SJCRH30 (cell line): ENCODE measurements around the gene ADPRHL1. TPM values are rescaled to one million over a fixed set of nuclear protein-coding genes. Genes with fewer than 3 reads are reported as not detected.
"Not testable (repeated sequence)": the region's sequence is repeated elsewhere in the genome, so short reads cannot be mapped to it uniquely, and the experiment has no call there.

Source experiments
- DNase-seq, 2 experiments: peaks; one replicate each; pipeline ENCODE4 v3.0.0-alpha.2; 2015 to 2020
- H3K27ac ChIP-seq: fragments of 250-450 bp; sonication (Bioruptor Pico); 2 replicates; pipeline ENCODE4 v1.5.1; 2020; ENCODE audit warnings: mild to moderate bottlenecking, moderate library complexity
- H3K27me3 ChIP-seq: fragments of 250-450 bp; sonication (Bioruptor Pico); 2 replicates; pipeline ENCODE4 v1.5.1; 2020; ENCODE audit warnings: mild to moderate bottlenecking, moderate library complexity
- H3K36me3 ChIP-seq: fragments of 250-450 bp; sonication (Bioruptor Pico); 2 replicates; pipeline ENCODE4 v1.5.1; 2020; ENCODE audit warnings: mild to moderate bottlenecking, moderate library complexity
- H3K4me1 ChIP-seq: fragments of 250-450 bp; sonication (Bioruptor Pico); 2 replicates; pipeline ENCODE4 v1.5.1; 2020; ENCODE audit warnings: mild to moderate bottlenecking, moderate library complexity
- H3K4me3 ChIP-seq: fragments of 250-450 bp; sonication (Bioruptor Pico); 2 replicates; pipeline ENCODE4 v1.5.1; 2020; ENCODE audit warnings: mild to moderate bottlenecking, moderate library complexity
- H3K9me3 ChIP-seq: fragments of 250-450 bp; sonication (Bioruptor Pico); replicated peaks from 2 replicates; pipeline ENCODE4 v1.5.1; 2020; ENCODE audit warnings: mild to moderate bottlenecking, moderate library complexity
- total RNA-seq: library from RNA; depleted of rRNA; stranded (reverse); fragments of >200 nt; shearing (Covaris generic); gene quantifications from 2 replicates; pipeline ENCODE4 v1.2.3, GENCODE V29; 2014

ADPRHL1 gene
- total RNA-seq, 1 experiment from 2014 or later = 2.2 TPM

DNA sequence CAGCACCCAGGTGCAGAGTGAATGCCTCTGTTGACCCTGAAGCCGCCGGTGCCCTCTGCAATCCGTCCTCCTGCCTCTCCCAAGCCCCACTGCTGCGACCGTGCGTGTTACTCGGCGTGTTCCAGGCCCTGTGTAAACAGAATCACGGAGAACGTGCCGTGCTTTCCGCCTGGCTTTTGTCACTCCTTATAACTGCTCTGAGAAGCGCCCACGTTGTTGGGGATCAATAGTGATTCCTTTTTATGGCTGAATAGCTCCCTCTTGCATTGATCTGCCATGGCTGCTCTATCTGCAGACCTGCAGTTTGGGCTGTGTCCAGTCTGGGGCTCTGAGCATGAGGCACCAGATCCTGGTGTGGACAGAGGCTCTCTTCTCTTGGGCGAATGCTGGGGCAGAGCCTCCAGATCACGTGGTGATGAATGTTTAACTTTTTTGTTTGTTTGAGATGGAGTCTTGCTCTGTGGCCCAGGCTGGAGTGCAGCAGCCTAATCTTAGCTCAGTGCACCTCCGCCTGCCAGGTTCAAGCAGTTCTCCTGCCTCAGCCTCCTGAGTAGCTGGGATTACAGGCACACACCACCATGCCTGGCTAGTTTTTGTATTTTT is 15.8 kb downstream of the ADPRHL1 start:
- peak in 1 of 2 experiments; percentile 28 for DNase-seq
- peaks cover 2% of the 10 kb centered on the region; the same call in 1 of the 2 replicates for H3K4me1 ChIP-seq
- no peaks in the 10 kb centered on the region for H3K9me3 ChIP-seq
- H3K4me3 ChIP-seq = no peak overlapping the region
- no peak overlapping the region for H3K27ac ChIP-seq
- no peaks in the 10 kb centered on the region for H3K27me3 ChIP-seq
- no peaks in the 10 kb centered on the region for H3K36me3 ChIP-seq

DNA sequence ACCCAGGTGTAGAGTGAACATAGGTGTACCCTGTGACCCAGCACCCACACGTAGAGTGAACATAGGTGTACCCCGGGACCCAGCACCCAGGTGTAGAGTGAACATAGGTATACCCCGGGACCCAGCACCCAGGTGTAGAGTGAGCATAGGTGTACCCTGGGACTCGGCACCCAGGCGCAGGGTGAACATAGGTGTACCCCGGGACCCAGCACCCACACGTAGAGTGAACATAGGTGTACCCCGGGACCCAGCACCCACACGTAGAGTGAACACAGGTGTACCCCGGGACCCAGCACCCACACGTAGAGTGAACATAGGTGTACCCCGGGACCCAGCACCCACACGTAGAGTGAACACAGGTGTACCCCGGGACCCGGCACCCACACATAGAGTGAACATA is 16.4 kb downstream of the ADPRHL1 start:
- H3K4me3 ChIP-seq, H3K9me3 ChIP-seq, H3K27me3 ChIP-seq, H3K27ac ChIP-seq, H3K4me1 ChIP-seq, DNase-seq, H3K36me3 ChIP-seq: not testable (repeated sequence)

DNA sequence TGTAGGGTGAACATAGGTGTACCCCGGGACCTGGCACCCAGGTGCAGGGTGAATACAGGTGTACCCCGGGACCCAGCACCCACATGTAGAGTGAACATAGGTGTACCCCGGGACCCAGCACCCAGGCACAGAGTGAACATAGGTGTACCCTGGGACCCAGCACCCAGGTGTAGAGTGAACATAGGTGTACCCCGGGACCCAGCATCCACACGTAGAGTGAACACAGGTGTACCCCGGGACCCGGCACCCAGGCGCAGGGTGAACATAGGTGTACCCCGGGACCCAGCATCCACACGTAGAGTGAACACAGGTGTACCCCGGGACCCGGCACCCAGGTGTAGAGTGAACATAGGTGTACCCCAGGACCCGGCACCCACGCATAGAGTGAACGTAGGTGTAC is 17.4 kb downstream of the ADPRHL1 start:
- DNase-seq, H3K27me3 ChIP-seq, H3K4me3 ChIP-seq, H3K9me3 ChIP-seq, H3K4me1 ChIP-seq, H3K36me3 ChIP-seq, H3K27ac ChIP-seq: not testable (repeated sequence)

DNA sequence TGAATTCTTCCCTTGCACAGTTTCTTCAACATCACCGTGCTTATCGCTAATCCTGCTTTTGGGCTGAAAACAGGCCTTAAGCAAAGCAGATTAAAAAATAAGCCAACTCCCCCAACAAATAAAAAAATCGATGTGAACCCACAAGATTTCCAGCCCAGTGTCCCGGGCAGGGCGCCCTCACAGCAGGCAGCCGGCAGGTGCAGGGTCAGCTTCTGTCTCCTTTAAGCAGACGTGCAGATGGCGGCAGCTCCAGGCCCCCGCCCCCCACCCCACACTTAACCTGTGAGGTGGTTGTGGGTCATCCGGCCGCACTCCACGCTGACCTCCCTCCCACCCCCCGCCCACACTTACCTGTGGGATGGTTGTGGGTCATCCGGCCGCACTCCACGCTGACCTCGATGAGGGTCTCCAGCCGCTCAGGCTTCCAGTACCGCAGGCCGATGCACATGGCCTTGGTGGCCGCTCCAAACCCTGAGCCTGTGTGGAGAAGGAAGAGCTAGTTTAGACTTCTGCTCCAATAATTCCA is 19.8 kb downstream of the ADPRHL1 start:
- peaks cover 2% of the 10 kb centered on the region; the same call in 1 of the 2 replicates for H3K4me1 ChIP-seq
- no peak for DNase-seq
- H3K36me3 ChIP-seq = no peaks in the 10 kb centered on the region
- H3K4me3 ChIP-seq = no peak overlapping the region
- H3K27ac ChIP-seq = no peak overlapping the region
- H3K27me3 ChIP-seq = no peaks in the 10 kb centered on the region
- H3K9me3 ChIP-seq = no peaks in the 10 kb centered on the region

DNA sequence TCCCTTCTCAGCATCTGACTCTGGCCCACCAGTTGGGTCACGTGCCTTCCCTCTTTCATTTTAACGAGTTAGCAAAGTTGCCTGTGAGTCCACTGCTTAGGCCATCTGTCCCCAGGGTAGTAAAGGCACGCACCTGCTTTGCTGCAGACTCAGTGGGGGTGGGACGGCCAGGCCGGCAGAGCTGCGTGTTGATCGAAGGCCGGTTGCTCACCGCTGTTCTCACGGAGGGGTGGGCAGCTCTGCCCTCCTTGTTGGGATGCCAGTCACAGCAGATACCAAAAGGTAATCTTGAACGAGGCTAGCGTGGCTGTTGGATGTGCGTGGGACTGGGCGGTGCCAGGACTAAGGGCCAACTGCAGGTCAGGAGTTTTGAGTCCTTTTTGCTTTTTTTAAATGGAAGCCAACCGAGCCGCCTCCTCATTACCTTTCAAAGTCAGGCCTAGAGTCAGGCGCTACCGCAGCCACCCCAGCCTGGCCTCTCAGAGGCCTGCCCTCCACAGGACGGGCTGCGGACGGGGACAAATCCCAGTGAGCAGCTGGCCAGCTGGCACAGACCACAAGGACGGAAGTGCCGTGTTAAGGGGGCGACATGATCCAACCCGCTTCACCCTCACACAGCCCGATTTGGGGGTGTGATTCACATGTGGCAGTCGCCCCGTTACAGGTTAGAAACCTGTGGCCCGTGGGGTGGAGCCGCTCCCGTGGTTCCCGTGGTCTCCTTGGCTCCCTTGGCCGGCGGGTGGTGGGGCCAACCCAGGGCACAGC is 20.6 kb downstream of the ADPRHL1 start:
- Histone ChIP-seq H3K27me3 (no peaks in the 10 kb centered on the region), H3K36me3 (no peaks in the 10 kb centered on the region), H3K27ac (peak overlapping the region; percentile 24), H3K9me3 (no peaks in the 10 kb centered on the region), H3K4me1 (peaks cover 4% of the 10 kb centered on the region; the same call in 1 of the 2 replicates), H3K4me3 (peak overlapping the region; percentile 24)
- DNase-seq = peak; percentile 64

DNA sequence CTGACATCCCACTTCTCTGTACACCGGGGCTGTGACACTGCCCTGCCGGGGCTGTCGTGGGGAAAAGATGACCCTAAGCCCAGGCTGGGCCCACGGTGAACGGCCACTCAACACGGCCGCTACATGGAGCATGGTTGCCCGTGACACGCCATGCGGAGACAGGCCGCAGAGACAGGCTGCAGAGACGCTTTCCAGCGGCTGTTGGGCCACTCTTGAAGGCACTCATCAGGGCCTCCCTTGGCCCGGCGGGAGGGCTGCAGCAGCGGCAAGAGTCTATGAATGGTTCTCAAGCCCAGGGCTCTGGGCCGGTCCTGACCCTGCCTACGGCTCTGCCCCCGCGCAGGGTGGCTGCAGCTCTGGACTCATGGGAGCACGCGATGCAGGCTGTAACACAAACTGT is 22.1 kb downstream of the ADPRHL1 start:
- H3K27ac ChIP-seq = no peak overlapping the region
- H3K9me3 ChIP-seq = no peaks in the 10 kb centered on the region
- H3K4me1 ChIP-seq = peaks cover 4% of the 10 kb centered on the region; the same call in 1 of the 2 replicates
- H3K36me3 ChIP-seq = no peaks in the 10 kb centered on the region
- no peak overlapping the region for H3K4me3 ChIP-seq
- H3K27me3 ChIP-seq = no peaks in the 10 kb centered on the region
- DNase-seq = no peak

DNA sequence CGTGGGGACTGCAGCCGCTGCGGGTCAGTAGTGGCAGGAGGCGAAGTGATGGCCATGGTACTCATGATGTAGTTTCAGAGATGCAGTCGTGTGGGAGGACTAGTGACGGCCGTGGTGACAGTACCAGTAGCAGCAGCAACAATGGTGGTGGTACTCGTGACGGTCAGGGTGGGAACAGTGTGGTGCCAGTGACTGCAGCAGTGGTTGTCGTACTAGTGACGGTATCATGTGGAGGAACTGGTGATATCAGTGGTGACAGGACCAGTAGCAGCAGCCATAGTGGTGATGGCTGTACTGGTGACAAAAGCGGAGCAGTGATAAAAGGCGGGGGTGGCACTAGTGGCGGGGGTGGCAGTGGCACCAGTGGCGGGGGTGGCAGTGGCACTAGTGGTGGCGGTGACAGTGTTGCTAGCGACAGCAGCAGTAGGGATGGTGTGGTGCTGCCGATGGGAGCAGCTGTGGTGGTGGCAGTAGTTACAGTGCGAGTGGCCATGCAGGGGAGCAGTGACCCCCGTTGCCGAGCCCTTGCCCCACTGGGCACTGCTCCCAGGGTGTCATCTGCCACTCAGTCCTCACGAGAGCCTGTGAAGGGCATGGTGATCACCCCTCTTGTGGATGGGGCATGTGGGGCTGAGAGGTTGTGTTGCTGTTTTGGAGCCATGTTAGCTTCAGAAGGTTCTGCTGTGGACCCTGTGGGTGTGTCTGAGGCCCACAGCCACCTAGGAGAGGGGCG is 22.7 kb downstream of the ADPRHL1 start:
- no peaks in the 10 kb centered on the region for H3K27me3 ChIP-seq
- H3K4me3 ChIP-seq = no peak overlapping the region
- H3K4me1 ChIP-seq = peaks cover 7% of the 10 kb centered on the region; the same call in 1 of the 2 replicates
- H3K27ac ChIP-seq = no peak overlapping the region
- H3K36me3 ChIP-seq = no peaks in the 10 kb centered on the region
- H3K9me3 ChIP-seq = no peaks in the 10 kb centered on the region
- DNase-seq = no peak

DNA sequence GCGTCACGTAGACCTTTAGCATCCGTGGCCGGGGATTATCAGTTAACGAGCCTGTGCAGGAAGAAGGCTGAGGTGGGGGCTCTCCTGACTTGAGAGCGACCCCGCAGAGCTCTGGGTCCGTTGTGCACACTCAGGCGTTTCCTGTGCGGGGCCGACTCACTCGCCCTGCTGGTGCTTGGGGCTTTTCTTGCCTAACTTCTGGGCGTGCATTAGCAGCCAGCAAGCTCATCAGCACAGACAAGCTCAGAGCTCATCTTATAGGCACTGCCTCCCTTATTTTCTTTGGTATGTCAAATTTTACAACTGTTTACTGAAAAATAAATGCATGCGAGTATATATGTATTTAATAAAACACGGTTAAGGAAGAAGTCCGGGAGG is 23.7 kb downstream of the ADPRHL1 start:
- no peak overlapping the region for H3K4me3 ChIP-seq
- no peaks in the 10 kb centered on the region for H3K27me3 ChIP-seq
- peaks cover 7% of the 10 kb centered on the region; the same call in 1 of the 2 replicates for H3K4me1 ChIP-seq
- H3K9me3 ChIP-seq = no peaks in the 10 kb centered on the region
- DNase-seq = no peak
- H3K27ac ChIP-seq = no peak overlapping the region
- H3K36me3 ChIP-seq = no peaks in the 10 kb centered on the region

DNA sequence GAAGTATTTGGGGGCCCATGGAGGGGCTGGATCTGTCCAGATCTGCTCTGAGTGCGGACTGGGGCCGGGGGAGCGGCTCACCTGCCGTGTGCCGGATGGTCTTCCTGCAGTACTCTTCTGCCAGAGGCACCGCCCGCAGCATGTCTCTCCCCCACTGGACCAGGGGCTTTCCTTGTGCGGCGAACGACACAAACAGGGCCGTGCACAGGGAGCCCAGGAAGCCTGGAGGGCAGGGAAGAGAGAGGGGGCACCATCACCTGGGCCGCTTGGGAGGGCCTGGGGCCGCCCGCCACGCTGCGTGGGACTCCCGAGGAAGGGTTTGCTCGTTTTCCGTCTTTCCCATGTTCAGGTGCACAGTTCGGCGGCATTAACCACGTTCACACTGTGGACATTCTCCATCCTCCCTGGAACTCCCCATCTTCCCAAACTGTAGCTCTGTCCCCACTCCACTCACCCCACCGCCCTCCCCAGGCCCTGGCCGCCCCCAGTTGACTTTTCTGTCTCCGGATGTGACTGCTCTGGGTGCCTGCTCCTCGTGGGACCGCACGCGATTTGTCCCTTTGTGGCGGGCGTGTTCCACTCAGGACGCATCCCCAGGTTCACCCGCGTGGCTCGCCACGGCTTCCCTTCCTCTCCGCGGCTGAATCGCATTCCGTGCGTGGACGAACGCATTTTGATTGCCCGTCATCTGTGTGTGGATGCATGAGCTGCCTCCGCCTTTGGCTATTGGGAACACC is 24.2 kb downstream of the ADPRHL1 start:
- H3K4me3 ChIP-seq = no peak overlapping the region
- no peak overlapping the region for H3K27ac ChIP-seq
- DNase-seq = no peak
- H3K9me3 ChIP-seq = no peaks in the 10 kb centered on the region
- H3K27me3 ChIP-seq = no peaks in the 10 kb centered on the region
- H3K36me3 ChIP-seq = no peaks in the 10 kb centered on the region
- H3K4me1 ChIP-seq = peaks cover 7% of the 10 kb centered on the region; the same call in 1 of the 2 replicates

DNA sequence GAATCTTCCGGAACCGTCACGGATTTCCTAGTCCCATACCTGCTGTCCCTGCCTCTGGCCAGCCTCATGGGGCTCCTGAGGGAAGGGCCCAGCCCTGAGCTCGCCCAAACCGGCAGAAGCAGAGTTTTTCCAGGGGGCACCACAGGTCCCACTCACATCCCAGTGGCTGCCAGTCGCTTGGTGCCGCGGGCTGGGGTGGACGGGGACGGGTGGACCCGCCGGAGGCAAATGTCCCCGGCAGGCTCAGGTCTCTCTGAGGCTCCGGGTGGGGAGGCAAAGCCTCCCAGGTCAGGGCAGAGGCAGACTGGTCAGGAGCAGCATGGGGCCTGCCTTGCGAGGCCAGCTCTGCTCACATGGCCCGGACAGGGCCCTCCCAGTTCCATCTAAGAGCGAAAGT is 24.8 kb downstream of the ADPRHL1 start:
- H3K4me3 ChIP-seq = no peak overlapping the region
- no peak overlapping the region for H3K27ac ChIP-seq
- H3K9me3 ChIP-seq = no peaks in the 10 kb centered on the region
- H3K27me3 ChIP-seq = no peaks in the 10 kb centered on the region
- H3K4me1 ChIP-seq = peaks cover 7% of the 10 kb centered on the region; the same call in 1 of the 2 replicates
- DNase-seq = no peak
- H3K36me3 ChIP-seq = no peaks in the 10 kb centered on the region

DNA sequence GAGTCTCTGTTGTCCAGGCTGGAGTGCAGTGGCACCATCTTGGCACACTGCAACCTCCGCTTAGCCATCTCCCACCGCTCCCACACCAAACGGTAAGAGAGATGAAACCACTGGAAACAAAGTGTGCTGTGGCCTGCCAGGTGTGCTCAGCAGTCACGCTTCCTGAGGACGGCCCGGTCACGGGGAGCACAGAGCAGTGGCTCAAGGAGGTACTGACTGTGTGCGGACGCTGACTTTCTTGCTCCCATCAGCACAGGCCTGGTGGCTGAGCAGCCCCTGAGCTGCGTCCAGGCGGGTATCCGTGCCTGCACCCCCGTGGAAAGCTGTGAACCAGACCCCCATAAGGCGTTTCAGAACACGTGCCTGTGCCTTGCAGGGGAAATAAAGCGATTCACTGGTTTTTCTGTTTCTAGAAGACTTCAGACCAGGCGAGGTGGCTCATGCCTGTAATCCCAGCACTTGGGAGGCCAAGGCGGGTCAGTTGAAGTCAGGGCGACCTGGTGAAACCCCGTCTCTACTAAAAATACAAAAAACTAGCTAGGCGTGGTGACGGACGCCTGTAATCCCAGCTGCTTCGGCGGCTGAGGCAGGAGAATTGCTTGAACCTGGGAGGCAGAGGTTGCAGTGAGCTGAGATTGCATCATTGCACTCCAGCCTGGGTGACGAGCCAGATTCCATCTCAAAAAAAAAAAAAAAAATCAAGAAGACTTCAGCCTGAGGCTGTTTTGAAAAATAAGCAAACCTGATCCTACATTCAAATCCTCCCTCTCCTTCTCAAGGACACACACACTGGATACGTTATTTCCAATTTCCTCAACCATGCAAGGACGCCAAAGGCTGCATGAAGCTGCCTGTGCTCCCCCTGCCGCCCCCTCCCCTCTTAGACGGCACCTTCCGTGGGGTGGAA is 25.5 kb downstream of the ADPRHL1 start:
- no peaks in the 10 kb centered on the region for H3K27me3 ChIP-seq
- no peak overlapping the region for H3K27ac ChIP-seq
- DNase-seq = no peak
- peaks cover 5% of the 10 kb centered on the region; the same call in 1 of the 2 replicates for H3K4me1 ChIP-seq
- no peaks in the 10 kb centered on the region for H3K36me3 ChIP-seq
- no peak overlapping the region for H3K4me3 ChIP-seq
- no peaks in the 10 kb centered on the region for H3K9me3 ChIP-seq

DNA sequence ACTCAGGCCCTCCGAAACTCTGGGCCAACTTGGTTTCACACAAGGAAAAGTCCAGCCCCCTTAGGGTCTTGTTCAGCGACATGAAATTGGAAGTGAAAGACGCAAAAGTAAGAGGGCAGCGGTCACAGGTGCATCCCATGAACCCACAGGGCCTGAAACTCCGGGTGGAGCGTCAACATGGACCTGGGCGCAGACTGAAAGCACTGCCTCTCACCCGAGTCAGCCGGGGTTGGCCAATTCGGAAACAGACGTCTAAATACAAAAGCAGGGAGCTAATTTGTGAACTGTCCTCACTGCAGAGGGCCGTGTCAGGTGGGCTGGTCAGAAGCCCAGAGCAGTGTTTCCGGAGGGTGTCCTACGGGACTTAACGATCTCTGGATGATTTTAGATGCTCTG is 26.7 kb downstream of the ADPRHL1 start:
- H3K36me3 ChIP-seq = no peaks in the 10 kb centered on the region
- H3K4me1 ChIP-seq = peaks cover 9% of the 10 kb centered on the region; the same call in 1 of the 2 replicates
- DNase-seq = no peak
- H3K4me3 ChIP-seq = no peak overlapping the region
- no peaks in the 10 kb centered on the region for H3K9me3 ChIP-seq
- H3K27ac ChIP-seq = no peak overlapping the region
- H3K27me3 ChIP-seq = no peaks in the 10 kb centered on the region

DNA sequence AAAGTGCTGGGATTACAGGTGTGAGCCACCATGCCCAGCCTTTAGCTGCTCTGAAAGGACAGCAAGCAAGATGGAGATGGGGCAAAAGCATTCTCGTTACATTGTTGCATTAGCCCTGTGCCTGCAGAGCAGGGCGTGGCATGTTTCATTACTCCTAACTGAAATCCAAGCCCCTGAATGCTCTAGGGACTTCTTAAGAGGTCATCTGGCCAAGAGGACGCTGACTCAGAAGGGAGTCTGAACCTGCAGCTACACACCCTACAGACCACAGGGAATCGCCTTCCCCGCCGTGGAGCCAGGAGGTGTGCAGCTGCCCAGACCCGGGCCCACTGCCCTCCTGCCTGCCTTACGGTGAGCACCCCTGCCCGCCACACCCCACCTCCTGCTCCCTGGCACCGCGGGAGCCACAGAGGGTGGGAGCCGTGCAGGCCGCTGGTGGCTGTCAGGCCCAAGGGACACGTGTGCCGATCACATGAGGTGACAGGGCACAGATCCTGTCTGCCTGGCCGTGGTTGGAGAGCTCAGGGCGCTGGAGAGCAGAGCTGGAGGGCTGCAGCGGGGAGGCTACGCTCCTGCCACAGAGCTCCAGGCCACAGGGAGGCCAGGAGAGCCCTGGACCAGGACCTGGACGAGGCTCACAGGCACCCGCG is 27.2 kb downstream of the ADPRHL1 start:
- no peak overlapping the region for H3K4me3 ChIP-seq
- no peaks in the 10 kb centered on the region for H3K36me3 ChIP-seq
- H3K27ac ChIP-seq = no peak overlapping the region
- DNase-seq = no peak
- H3K4me1 ChIP-seq = peaks cover 11% of the 10 kb centered on the region; the same call in 1 of the 2 replicates
- no peaks in the 10 kb centered on the region for H3K27me3 ChIP-seq
- H3K9me3 ChIP-seq = no peaks in the 10 kb centered on the region
